HepG2 (cell line): ENCODE results near the gene SSC5D. TPM values are rescaled to one million over a fixed set of nuclear protein-coding genes. Genes with fewer than 3 reads are reported as not detected.

Source experiments
- GABPA ChIP-seq, 2 experiments: IDR thresholded peaks; 2 replicates each; pipeline ENCODE4 v1.6.1; 2011 to 2016; ENCODE audit warnings: low read depth in 2 of 2, low read length in 1 of 2, missing biosample characterization in 1 of 2, missing genetic modification characterization in 1 of 2
- HMG20A ChIP-seq: IDR thresholded peaks from 2 replicates; pipeline ENCODE4 v1.6.1; 2016; ENCODE audit warnings: borderline replicate concordance
- KLF6 ChIP-seq: IDR thresholded peaks from 2 replicates; pipeline ENCODE4 v1.8.0; 2016; ENCODE audit warnings: missing biosample characterization, missing genetic modification reagents
- MAFK ChIP-seq, 2 experiments: IDR thresholded peaks in 1 of 2; conservative IDR thresholded peaks in 1 of 2; 2 replicates each; pipeline ENCODE4 v1.6.1; 2011; ENCODE audit warnings: improper control_type of control experiment in 2 of 2, low read length in 2 of 2
- MEF2D ChIP-seq: sonication (generic); formaldehyde crosslinking; IDR thresholded peaks from 2 replicates; pipeline ENCODE4 v1.5.1; 2020; ENCODE audit warnings: mild to moderate bottlenecking, missing genetic modification reagents
- MZF1 ChIP-seq: sonication (generic); formaldehyde crosslinking; IDR thresholded peaks from 2 replicates; pipeline ENCODE4 v1.8.1; 2023; ENCODE audit warnings: mild to moderate bottlenecking, missing genetic modification reagents, borderline replicate concordance
- NFYB ChIP-seq: sonication (generic); formaldehyde crosslinking; IDR thresholded peaks from 2 replicates; pipeline ENCODE4 v1.4.0; 2020; ENCODE audit warnings: missing genetic modification reagents
- NKX3-1 ChIP-seq: sonication (generic); formaldehyde crosslinking; IDR thresholded peaks from 2 replicates; pipeline ENCODE4 v1.5.0; 2020; ENCODE audit warnings: missing genetic modification reagents
- RFX1 ChIP-seq: fragments of 450-650 bp; IDR thresholded peaks from 2 replicates; pipeline ENCODE4 v1.6.1; 2017
- SP1 ChIP-seq, 2 experiments: fragments of 450-650 bp in 1 of 2; sonication (generic) in 1 of 2; formaldehyde crosslinking in 1 of 2; IDR thresholded peaks; 2 replicates each; pipeline versions ENCODE4 v1.4.0 to v1.6.1; 2016 to 2020; ENCODE audit warnings: missing genetic modification reagents in 1 of 2
- TAF15 ChIP-seq: fragments of 200-400 bp; formaldehyde crosslinking; IDR thresholded peaks from one replicate; pipeline ENCODE4 v1.6.1; 2018; ENCODE audit warnings: mild to moderate bottlenecking, low read depth, low read length; ENCODE audit not compliant: poor library complexity, severe bottlenecking
- ZNF333 ChIP-seq: sonication (generic); formaldehyde crosslinking; IDR thresholded peaks from 2 replicates; pipeline ENCODE4 v1.4.0; 2020; ENCODE audit warnings: mild to moderate bottlenecking, missing genetic modification reagents, borderline replicate concordance
- ZNF44 ChIP-seq: sonication (generic); formaldehyde crosslinking; IDR thresholded peaks from 2 replicates; pipeline ENCODE4 v1.5.1; 2020; ENCODE audit warnings: mild to moderate bottlenecking, missing genetic modification reagents
- ZNF550 ChIP-seq: sonication (generic); formaldehyde crosslinking; IDR thresholded peaks from 2 replicates; pipeline ENCODE4 v1.4.0; 2020; ENCODE audit warnings: mild to moderate bottlenecking, missing genetic modification reagents, borderline replicate concordance
- ZNF75D ChIP-seq: sonication (generic); formaldehyde crosslinking; IDR thresholded peaks from 2 replicates; pipeline ENCODE4 v1.8.1; 2023; ENCODE audit warnings: missing genetic modification reagents, mild to moderate bottlenecking, borderline replicate concordance
- polyA plus RNA-seq, 8 experiments: library from polyadenylated mRNA; depleted of rRNA in 3 of 8; stranded (reverse) in 7 of 8; unstranded in 1 of 8; fragments of >200 nt; fragmentation: Illumina TruSeq in 4 of 8; extraction: Trizol in 4 of 8; gene quantifications; 2 replicates each; pipeline versions ENCODE4 v1.2.1 to v1.2.3, GENCODE V29; 2011 to 2016; ENCODE audit warnings: low read depth in 4 of 8, missing spikeins in 1 of 8, mixed read lengths in 1 of 8; ENCODE audit not compliant: insufficient read depth in 1 of 8
- total RNA-seq, 5 experiments: library from RNA; depleted of rRNA; stranded (reverse); fragments of >200 nt; fragmentation: Illumina TruSeq; extraction: Trizol; gene quantifications; 2 replicates each; pipeline ENCODE4 v1.2.3, GENCODE V29; 2016; ENCODE audit warnings: low read depth in 1 of 5
- TF ChIP-seq, protein P1 (sequence below): sonication (generic); formaldehyde crosslinking; IDR thresholded peaks from 2 replicates; pipeline ENCODE4 v1.4.0; 2020; ENCODE audit warnings: mild to moderate bottlenecking, missing genetic modification reagents
- TF ChIP-seq, protein P2 (sequence below): sonication (generic); formaldehyde crosslinking; IDR thresholded peaks from 2 replicates; pipeline ENCODE4 v1.4.0; 2020; ENCODE audit warnings: low read depth, mild to moderate bottlenecking, missing genetic modification reagents
- TF ChIP-seq, protein P3 (sequence below): sonication (generic); formaldehyde crosslinking; IDR thresholded peaks from 2 replicates; pipeline ENCODE4 v1.8.1; 2023; ENCODE audit warnings: mild to moderate bottlenecking, missing genetic modification reagents, borderline replicate concordance
- TF ChIP-seq, protein P4 (sequence below): sonication (generic); formaldehyde crosslinking; IDR thresholded peaks from 2 replicates; pipeline ENCODE4 v1.5.0; 2020; ENCODE audit warnings: missing genetic modification reagents, mild to moderate bottlenecking, borderline replicate concordance

The SSC5D gene
- total and polyA plus RNA-seq, 2 of the 13 experiments (the other 11 are each of a cell fraction or from before 2014, with no cell fraction given) = not detected

DNA sequence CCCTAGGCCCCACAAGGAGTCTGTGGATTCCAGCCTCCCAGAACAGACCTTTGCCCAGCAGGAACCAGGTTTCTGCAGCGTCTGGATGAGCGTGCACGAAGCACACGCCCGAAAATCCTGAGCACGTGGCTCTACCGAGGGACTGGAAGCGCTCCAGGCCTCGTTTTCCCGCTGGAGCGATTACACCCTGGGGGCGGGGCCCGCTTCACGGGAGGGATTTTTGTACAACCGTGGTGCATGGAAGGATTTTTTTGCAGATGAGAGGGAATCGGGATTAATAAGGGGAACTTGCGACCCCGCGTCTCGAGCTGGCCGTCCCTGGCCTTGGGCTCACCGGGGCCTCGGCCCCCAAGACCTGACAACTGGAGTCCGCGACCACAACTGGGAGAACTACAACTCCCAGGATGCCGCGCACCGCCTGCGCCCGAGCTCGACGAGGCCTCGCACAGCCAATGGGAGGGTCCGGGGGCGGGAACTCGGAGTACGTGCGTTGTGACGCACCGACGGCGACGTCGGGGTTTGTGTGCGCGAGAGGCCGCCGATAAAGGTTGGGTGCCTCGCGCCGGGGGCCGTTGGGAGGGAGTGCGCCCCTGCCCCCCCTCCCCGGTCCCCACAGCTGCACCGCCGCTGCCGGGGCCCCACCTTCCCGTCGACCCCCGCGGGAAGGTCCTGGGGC is 12.0 kb upstream of the SSC5D start, which contains the start of gene ZNF628 (continued):
- TF ChIP-seq, protein P1, sequence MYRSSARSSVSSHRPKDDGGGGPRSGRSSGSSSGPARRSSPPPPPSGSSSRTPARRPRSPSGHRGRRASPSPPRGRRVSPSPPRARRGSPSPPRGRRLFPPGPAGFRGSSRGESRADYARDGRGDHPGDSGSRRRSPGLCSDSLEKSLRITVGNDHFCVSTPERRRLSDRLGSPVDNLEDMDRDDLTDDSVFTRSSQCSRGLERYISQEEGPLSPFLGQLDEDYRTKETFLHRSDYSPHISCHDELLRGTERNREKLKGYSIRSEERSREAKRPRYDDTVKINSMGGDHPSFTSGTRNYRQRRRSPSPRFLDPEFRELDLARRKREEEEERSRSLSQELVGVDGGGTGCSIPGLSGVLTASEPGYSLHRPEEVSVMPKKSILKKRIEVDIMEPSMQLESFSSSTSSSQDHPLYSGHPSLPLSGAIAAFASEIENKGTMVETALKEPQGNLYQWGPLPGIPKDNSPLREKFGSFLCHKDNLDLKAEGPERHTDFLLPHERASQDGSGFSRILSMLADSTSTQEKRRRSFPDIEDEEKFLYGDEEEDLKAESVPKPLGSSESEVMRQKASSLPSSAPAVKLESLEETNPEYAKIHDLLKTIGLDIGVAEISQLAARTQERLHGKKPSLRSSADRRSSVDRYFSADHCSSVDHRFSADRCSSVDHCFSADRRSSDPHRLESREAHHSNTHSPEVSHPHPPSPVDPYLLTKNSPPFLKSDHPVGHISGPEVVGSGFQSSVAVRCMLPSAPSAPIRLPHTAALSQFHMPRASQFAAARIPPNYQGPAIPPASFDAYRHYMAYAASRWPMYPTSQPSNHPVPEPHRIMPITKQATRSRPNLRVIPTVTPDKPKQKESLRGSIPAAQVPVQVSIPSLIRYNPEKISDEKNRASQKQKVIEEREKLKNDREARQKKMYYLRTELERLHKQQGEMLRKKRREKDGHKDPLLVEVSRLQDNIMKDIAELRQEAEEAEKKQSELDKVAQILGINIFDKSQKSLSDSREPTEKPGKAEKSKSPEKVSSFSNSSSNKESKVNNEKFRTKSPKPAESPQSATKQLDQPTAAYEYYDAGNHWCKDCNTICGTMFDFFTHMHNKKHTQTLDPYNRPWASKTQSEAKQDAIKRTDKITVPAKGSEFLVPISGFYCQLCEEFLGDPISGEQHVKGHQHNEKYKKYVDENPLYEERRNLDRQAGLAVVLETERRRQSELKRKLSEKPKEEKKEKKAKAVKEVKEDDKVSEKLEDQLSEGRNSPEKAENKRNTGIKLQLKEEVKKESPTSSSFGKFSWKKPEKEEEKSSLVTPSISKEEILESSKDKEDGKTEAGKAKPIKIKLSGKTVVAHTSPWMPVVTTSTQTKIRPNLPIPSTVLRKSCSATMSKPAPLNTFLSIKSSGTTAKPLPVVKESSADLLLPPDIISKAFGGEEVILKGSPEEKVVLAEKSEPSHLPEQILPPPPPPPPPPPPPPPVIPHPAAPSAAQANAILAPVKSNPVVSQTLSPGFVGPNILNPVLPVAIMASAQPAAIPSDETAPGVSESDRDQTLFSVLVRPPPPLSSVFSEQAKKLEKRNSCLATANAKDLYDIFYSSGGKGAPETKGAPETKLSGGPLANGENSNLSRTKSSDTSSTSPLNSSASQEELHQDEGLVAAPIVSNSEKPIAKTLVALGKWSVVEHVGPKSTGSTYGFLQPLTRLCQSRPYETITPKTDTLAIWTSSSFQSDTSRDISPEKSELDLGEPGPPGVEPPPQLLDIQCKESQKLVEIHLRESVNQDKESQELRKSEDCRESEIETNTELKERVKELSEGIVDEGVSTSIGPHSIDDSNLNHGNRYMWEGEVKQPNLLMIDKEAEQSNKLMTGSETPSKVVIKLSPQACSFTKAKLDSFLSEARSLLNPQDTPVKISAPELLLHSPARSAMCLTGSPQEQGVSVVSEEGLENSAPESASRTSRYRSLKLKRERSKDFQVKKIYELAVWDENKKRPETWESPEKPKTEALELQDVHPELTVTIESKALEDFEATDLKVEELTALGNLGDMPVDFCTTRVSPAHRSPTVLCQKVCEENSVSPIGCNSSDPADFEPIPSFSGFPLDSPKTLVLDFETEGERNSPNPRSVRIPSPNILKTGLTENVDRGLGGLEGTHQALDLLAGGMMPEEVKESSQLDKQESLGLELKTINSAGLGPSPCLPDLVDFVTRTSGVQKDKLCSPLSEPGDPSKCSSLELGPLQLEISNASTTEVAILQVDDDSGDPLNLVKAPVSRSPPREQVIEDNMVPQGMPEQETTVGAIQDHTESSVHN (CRISPR knock-in tag) = peak; percentile 89; the same call in 1 of the 2 replicates
- TF ChIP-seq ZNF75D (no peak; the same call in 1 of the 2 replicates), ZNF44 (CRISPR knock-in tag) (peak; percentile 78; the same call in 1 of the 2 replicates), SP1 (IDR thresholded peaks at IDR 0.05) (no peak), SP1 (CRISPR knock-in tag; IDR thresholded peaks at IDR 0.05) (peak; percentile 94), KLF6 (CRISPR knock-in tag) (peak; percentile 83; the same call in 1 of the 2 replicates), ZNF550 (CRISPR knock-in tag) (peak; percentile 91; the same call in 1 of the 2 replicates), TAF15 (no peak), MEF2D (CRISPR knock-in tag) (peak; percentile 83), MZF1 (CRISPR knock-in tag) (0 out of 2 replicates have a peak, but pooled peaks have one; percentile 38), HMG20A (CRISPR knock-in tag) (no peak), NFYB (CRISPR knock-in tag) (peak; percentile 96), NKX3-1 (CRISPR knock-in tag) (peak; percentile 94; the same call in 1 of the 2 replicates), GABPA (IDR thresholded peaks at IDR 0.05; ENCODE audit: low read depth, low read length) (peak; percentile 53), GABPA (CRISPR knock-in tag; IDR thresholded peaks at IDR 0.05; ENCODE audit: low read depth) (peak; percentile 81), ZNF333 (CRISPR knock-in tag) (peak; percentile 53; the same call in 1 of the 2 replicates), MAFK (conservative IDR thresholded peaks at IDR 0.05 in 1 of 2, IDR thresholded peaks at IDR 0.05 in 1 of 2; ENCODE audit: low read length in 2 of 2) (no peak), RFX1 (no peak)
- TF ChIP-seq, protein P2, sequence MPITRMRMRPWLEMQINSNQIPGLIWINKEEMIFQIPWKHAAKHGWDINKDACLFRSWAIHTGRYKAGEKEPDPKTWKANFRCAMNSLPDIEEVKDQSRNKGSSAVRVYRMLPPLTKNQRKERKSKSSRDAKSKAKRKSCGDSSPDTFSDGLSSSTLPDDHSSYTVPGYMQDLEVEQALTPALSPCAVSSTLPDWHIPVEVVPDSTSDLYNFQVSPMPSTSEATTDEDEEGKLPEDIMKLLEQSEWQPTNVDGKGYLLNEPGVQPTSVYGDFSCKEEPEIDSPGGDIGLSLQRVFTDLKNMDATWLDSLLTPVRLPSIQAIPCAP (CRISPR knock-in tag) = peak; percentile 90; the same call in 1 of the 2 replicates
- TF ChIP-seq, protein P3, sequence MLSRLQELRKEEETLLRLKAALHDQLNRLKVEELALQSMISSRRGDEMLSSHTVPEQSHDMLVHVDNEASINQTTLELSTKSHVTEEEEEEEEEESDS (CRISPR knock-in tag) = no peak
- TF ChIP-seq, protein P4, sequence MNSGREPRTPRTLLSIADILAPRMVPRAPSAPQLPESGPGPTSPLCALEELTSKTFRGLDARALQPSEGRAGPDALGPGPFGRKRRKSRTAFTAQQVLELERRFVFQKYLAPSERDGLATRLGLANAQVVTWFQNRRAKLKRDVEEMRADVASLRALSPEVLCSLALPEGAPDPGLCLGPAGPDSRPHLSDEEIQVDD (CRISPR knock-in tag) = peak; percentile 75; the same call in 1 of the 2 replicates
